ENCODE results near the gene EGLN1. TPM values are rescaled to one million over a fixed set of nuclear protein-coding genes. Genes with fewer than 3 reads are reported as not detected.

EGLN1 gene
- total RNA-seq, 1 donor from 2014 or later, result 20.2 TPM

GRCh38 chr1:231419738-231420298 lies 2.3 kb downstream of the EGLN1 start:
- H3K36me3 Mint-ChIP-seq (ENCODE audit: low read depth), result peaks cover 31% of the 10 kb centered on the region
- peaks cover 46% of the 10 kb centered on the region for H3K4me1 Mint-ChIP-seq (ENCODE audit: low read depth)
- H3K27ac Mint-ChIP-seq, result peak overlapping the region; percentile 80
- peak overlapping the region; percentile 90 for H3K4me3 Mint-ChIP-seq (ENCODE audit: low read depth)
- intact Hi-C loops (cut with micrococcal nuclease), result loop anchor here (5.0 kb wide), 3 partner anchors 63 to 182 kb away; no protein-coding TSS in a partner anchor
- H3K27me3 Mint-ChIP-seq (ENCODE audit: low read depth), result peaks cover 14% of the 10 kb centered on the region
- no peaks in the 10 kb centered on the region for H3K9me3 Mint-ChIP-seq
- no peak for DNase-seq (ENCODE audit: low spot score)

GRCh38 chr1:231419147-231419546 lies 2.9 kb downstream of the EGLN1 start:
- intact Hi-C loops (cut with micrococcal nuclease), result no loop called here
- peaks cover 35% of the 10 kb centered on the region for H3K36me3 Mint-ChIP-seq (ENCODE audit: low read depth)
- no peak overlapping the region for H3K27ac Mint-ChIP-seq
- H3K27me3 Mint-ChIP-seq (ENCODE audit: low read depth), result peaks cover 9% of the 10 kb centered on the region
- no peaks in the 10 kb centered on the region for H3K9me3 Mint-ChIP-seq
- DNase-seq (ENCODE audit: low spot score), result no peak
- H3K4me1 Mint-ChIP-seq (ENCODE audit: low read depth), result peaks cover 49% of the 10 kb centered on the region
- H3K4me3 Mint-ChIP-seq (ENCODE audit: low read depth), result peak overlapping the region; percentile 90

- Mint-ChIP-seq H3K4me3 (ENCODE audit: low read depth) (peak overlapping the region; percentile 90), H3K36me3 (ENCODE audit: low read depth) (peaks cover 39% of the 10 kb centered on the region), H3K9me3 (no peaks in the 10 kb centered on the region), H3K4me1 (ENCODE audit: low read depth) (peaks cover 54% of the 10 kb centered on the region), H3K27ac (no peak overlapping the region), H3K27me3 (ENCODE audit: low read depth) (peaks cover 5% of the 10 kb centered on the region)
- intact Hi-C loops (cut with micrococcal nuclease), result no loop called here
- no peak for DNase-seq (ENCODE audit: low spot score)
Measured at GRCh38 chr1:231418741-231419107, 3.4 kb downstream of the EGLN1 start.

- Mint-ChIP-seq H3K4me1 (ENCODE audit: low read depth) (peaks cover 58% of the 10 kb centered on the region), H3K27ac (no peak overlapping the region), H3K9me3 (no peaks in the 10 kb centered on the region), H3K36me3 (ENCODE audit: low read depth) (peaks cover 44% of the 10 kb centered on the region), H3K27me3 (ENCODE audit: low read depth) (peaks cover 1% of the 10 kb centered on the region), H3K4me3 (ENCODE audit: low read depth) (peak overlapping the region; percentile 90)
- DNase-seq (ENCODE audit: low spot score), result no peak
- intact Hi-C loops (cut with micrococcal nuclease), result no loop called here
Measured at GRCh38 chr1:231418101-231418740, 3.9 kb downstream of the EGLN1 start.

- Mint-ChIP-seq H3K36me3 (ENCODE audit: low read depth) (peaks cover 50% of the 10 kb centered on the region), H3K9me3 (no peaks in the 10 kb centered on the region), H3K27ac (peak overlapping the region; percentile 2), H3K4me1 (ENCODE audit: low read depth) (peaks cover 59% of the 10 kb centered on the region), H3K27me3 (ENCODE audit: low read depth) (peaks cover under 1% of the 10 kb centered on the region), H3K4me3 (ENCODE audit: low read depth) (peak overlapping the region; percentile 28)
- intact Hi-C loops (cut with micrococcal nuclease), result no loop called here
- DNase-seq (ENCODE audit: low spot score), result no peak
Measured at GRCh38 chr1:231417513-231417912, 4.6 kb downstream of the EGLN1 start.

GRCh38 chr1:231416901-231417300 lies 5.2 kb downstream of the EGLN1 start:
- Mint-ChIP-seq H3K36me3 (ENCODE audit: low read depth) (peaks cover 56% of the 10 kb centered on the region), H3K27ac (no peak overlapping the region), H3K4me1 (ENCODE audit: low read depth) (peaks cover 63% of the 10 kb centered on the region), H3K27me3 (ENCODE audit: low read depth) (no peaks in the 10 kb centered on the region), H3K4me3 (ENCODE audit: low read depth) (peak overlapping the region; percentile 28), H3K9me3 (no peaks in the 10 kb centered on the region)
- DNase-seq (ENCODE audit: low spot score), result no peak
- intact Hi-C loops (cut with micrococcal nuclease), result no loop called here

- Mint-ChIP-seq H3K4me3 (ENCODE audit: low read depth) (no peak overlapping the region), H3K36me3 (ENCODE audit: low read depth) (peaks cover 58% of the 10 kb centered on the region), H3K27ac (no peak overlapping the region), H3K9me3 (no peaks in the 10 kb centered on the region), H3K27me3 (ENCODE audit: low read depth) (no peaks in the 10 kb centered on the region), H3K4me1 (ENCODE audit: low read depth) (peaks cover 60% of the 10 kb centered on the region)
- no peak for DNase-seq (ENCODE audit: low spot score)
- intact Hi-C loops (cut with micrococcal nuclease), result no loop called here
Measured at GRCh38 chr1:231415018-231415583, 7.0 kb downstream of the EGLN1 start.

GRCh38 chr1:231414260-231415016 lies 7.6 kb downstream of the EGLN1 start:
- Mint-ChIP-seq H3K27me3 (ENCODE audit: low read depth) (no peaks in the 10 kb centered on the region), H3K4me3 (ENCODE audit: low read depth) (no peak overlapping the region), H3K4me1 (ENCODE audit: low read depth) (peaks cover 55% of the 10 kb centered on the region), H3K27ac (no peak overlapping the region), H3K9me3 (no peaks in the 10 kb centered on the region), H3K36me3 (ENCODE audit: low read depth) (peaks cover 51% of the 10 kb centered on the region)
- intact Hi-C loops (cut with micrococcal nuclease), result no loop called here
- DNase-seq (ENCODE audit: low spot score), result no peak

- Mint-ChIP-seq H3K36me3 (ENCODE audit: low read depth) (peaks cover 47% of the 10 kb centered on the region), H3K27ac (no peak overlapping the region), H3K27me3 (ENCODE audit: low read depth) (no peaks in the 10 kb centered on the region), H3K4me1 (ENCODE audit: low read depth) (peaks cover 49% of the 10 kb centered on the region), H3K4me3 (ENCODE audit: low read depth) (no peak overlapping the region), H3K9me3 (no peaks in the 10 kb centered on the region)
- DNase-seq (ENCODE audit: low spot score), result no peak
- intact Hi-C loops (cut with micrococcal nuclease), result no loop called here
Measured at GRCh38 chr1:231413749-231414082, 8.4 kb downstream of the EGLN1 start.

- no peak for DNase-seq (ENCODE audit: low spot score)
Measured at GRCh38 chr1:231411036-231411531, 11.0 kb downstream of the EGLN1 start.

GRCh38 chr1:231410036-231410612 lies 12.0 kb downstream of the EGLN1 start:
- Mint-ChIP-seq H3K4me3 (ENCODE audit: low read depth) (no peak overlapping the region), H3K9me3 (no peaks in the 10 kb centered on the region), H3K27me3 (ENCODE audit: low read depth) (no peaks in the 10 kb centered on the region), H3K27ac (no peak overlapping the region), H3K36me3 (ENCODE audit: low read depth) (peaks cover 36% of the 10 kb centered on the region), H3K4me1 (ENCODE audit: low read depth) (peaks cover 26% of the 10 kb centered on the region)
- intact Hi-C loops (cut with micrococcal nuclease), result loop anchor here (2.0 kb wide), 1 partner anchor 15 kb away; no protein-coding TSS in a partner anchor
- no peak for DNase-seq (ENCODE audit: low spot score)

More at GRCh38 chr1:231411036-231411531, 11.0 kb downstream of the EGLN1 start:
- H3K4me1 Mint-ChIP-seq (ENCODE audit: low read depth), result peaks cover 30% of the 10 kb centered on the region
- H3K9me3 Mint-ChIP-seq, result no peaks in the 10 kb centered on the region
- H3K36me3 Mint-ChIP-seq (ENCODE audit: low read depth), result peaks cover 30% of the 10 kb centered on the region
- no peak overlapping the region for H3K27ac Mint-ChIP-seq
- intact Hi-C loops (cut with micrococcal nuclease), result loop anchor here (2.0 kb wide), 1 partner anchor 16 kb away; no protein-coding TSS in a partner anchor
- H3K27me3 Mint-ChIP-seq (ENCODE audit: low read depth), result no peaks in the 10 kb centered on the region
- H3K4me3 Mint-ChIP-seq (ENCODE audit: low read depth), result no peak overlapping the region

GRCh38 chr1:231408528-231409094 lies 13.5 kb downstream of the EGLN1 start:
- intact Hi-C loops (cut with micrococcal nuclease), result no loop called here
- no peak overlapping the region for H3K4me3 Mint-ChIP-seq (ENCODE audit: low read depth)

More at GRCh38 chr1:231408528-231409094, 13.5 kb downstream of the EGLN1 start:
- H3K27ac Mint-ChIP-seq, result no peak overlapping the region
- H3K27me3 Mint-ChIP-seq (ENCODE audit: low read depth), result no peaks in the 10 kb centered on the region
- no peak for DNase-seq (ENCODE audit: low spot score)
- H3K9me3 Mint-ChIP-seq, result no peaks in the 10 kb centered on the region
- H3K36me3 Mint-ChIP-seq (ENCODE audit: low read depth), result peaks cover 30% of the 10 kb centered on the region
- H3K4me1 Mint-ChIP-seq (ENCODE audit: low read depth), result peaks cover 18% of the 10 kb centered on the region
